Pancreas (tissue), 10 donors: ENCODE measurements around the gene ARL16. TPM values are rescaled to one million over a fixed set of nuclear protein-coding genes. Genes with fewer than 3 reads are reported as not detected.
"Not testable (repeated sequence)": the region's sequence is repeated elsewhere in the genome, so short reads cannot be mapped to it uniquely, and the experiment has no call there.

Experiments
- ATAC-seq, 4 donors: fragments of 200-7000 bp; cut with Tn5 transposase; one replicate each; pipeline versions ENCODE4 v1.8.0 to v1.9.1; 2020; ENCODE audit warnings: mild to moderate bottlenecking in 4 of 4, moderate library complexity in 4 of 4
- DNase-seq, 6 donors: peaks; one replicate each; pipeline ENCODE4 v3.0.0-alpha.2; 2020
- FAIRE-seq: peaks from 2 replicates; lab custom pipeline; 2012; peaks lifted over from hg19 to GRCh38; lab: Jason Lieb, UNC
- H3K27ac ChIP-seq, 4 donors: fragments of 200-600 bp; sonication (generic); 1 replicate in 3 of 4; 2 replicates in 1 of 4; pipeline versions ENCODE4 v1.5.0 to v1.8.0; 2020
- H3K27me3 ChIP-seq, 4 donors: fragments of 200-600 bp; one replicate each; pipeline ENCODE4 v1.8.0; 2021
- H3K36me3 ChIP-seq, 3 donors: fragments of 200-600 bp; sonication (generic) in 1 of 3; one replicate each; pipeline versions ENCODE4 v1.5.0 to v1.8.0; 2020 to 2021
- H3K4me1 ChIP-seq, 3 donors: fragments of 200-600 bp; one replicate each; pipeline ENCODE4 v1.8.0; 2021
- H3K4me3 ChIP-seq, 4 donors: fragments of 200-600 bp; sonication (generic) in 2 of 4; one replicate each; pipeline versions ENCODE4 v1.5.0 to v1.8.0; 2020 to 2021
- H3K9me3 ChIP-seq, 4 donors: fragments of 200-600 bp; one replicate each; pipeline ENCODE4 v1.8.0; 2021
- WGBS, 2 donors: extraction: QIAGEN DNeasy Blood & Tissue Kit; methylation state at CpG; one replicate each; pipeline ENCODE4 v1.1.7; 2013; 5-methylcytosine and 5-hydroxymethylcytosine counted together
- intact Hi-C, 3 donors: fragments of 100-400 bp; cut with DNase I; formaldehyde crosslinking; loops; one replicate each; pipeline versions ENCODE4 v1.11.1 to v1.14.2; 2022
- polyA plus RNA-seq, 2 donors: library from polyadenylated mRNA; stranded (reverse); fragments of 200-250 nt; gene quantifications; one replicate each; pipeline ENCODE4 v1.2.3, GENCODE V29; 2013
- total RNA-seq, 6 donors: library from RNA; stranded (reverse); fragmentation: NEBNext Ultra II Directional in 4 of 6; extraction: Animal tissue kit (Norgen Biotek cat#: 25700) in 4 of 6; gene quantifications; one replicate each; pipeline versions ENCODE4 v1.2.1 to v1.2.4, GENCODE V29; 2021 to 2023
- TF ChIP-seq, protein P1 (sequence below), 4 donors: fragments of 200-600 bp; sonication (generic) in 3 of 4; IDR thresholded peaks; one replicate each; pipeline versions ENCODE4 v1.5.0 to v1.8.0; 2021; ENCODE audit warnings: antibody characterized with exemption in 4 of 4
- donor health status: healthy with polysubstance abuse.
- donor health status: DM: no; HTN: no; CAD: no; lungs with moderate emphysema.
- donor health status: DM: no; HTN: no; CAD: no.
- donor health status: control.
- donor health status: control.
- donor health status: Bipolar disorder and iron deficiency.
- donor health status: DM: yes; HTN: yes; CAD: no.
- donor health status: DM: no; HTN: no; CAD: no.
- donor health status: DM: no; HTN: no; CAD: no.
- donor health status: DM: yes; HTN: yes; CAD: no.

ARL16 gene
- total and polyA plus RNA-seq, 8 donors: 10.5 to 119 (median 13.7) TPM

DNA sequence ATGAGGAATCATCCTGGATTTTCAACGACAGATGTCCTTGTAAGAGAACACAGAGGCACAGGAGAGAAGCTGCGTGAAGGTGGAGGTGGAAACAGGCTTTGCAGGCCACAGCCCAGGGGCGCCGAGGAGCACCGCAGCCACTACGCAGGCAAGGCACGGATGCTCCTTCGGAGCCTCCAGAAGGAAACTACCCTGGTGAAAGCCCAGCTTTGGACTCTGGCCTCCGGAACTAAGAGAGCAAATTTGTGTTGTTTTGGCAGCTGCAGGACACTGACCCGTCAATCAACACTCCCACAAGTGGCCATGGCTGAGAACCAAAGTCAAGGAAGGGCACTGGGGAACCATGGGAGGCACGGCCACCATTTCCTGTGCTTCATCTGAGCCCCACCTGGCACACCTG, 3.4 kb downstream of the ARL16 start:
- TF ChIP-seq, protein P1, sequence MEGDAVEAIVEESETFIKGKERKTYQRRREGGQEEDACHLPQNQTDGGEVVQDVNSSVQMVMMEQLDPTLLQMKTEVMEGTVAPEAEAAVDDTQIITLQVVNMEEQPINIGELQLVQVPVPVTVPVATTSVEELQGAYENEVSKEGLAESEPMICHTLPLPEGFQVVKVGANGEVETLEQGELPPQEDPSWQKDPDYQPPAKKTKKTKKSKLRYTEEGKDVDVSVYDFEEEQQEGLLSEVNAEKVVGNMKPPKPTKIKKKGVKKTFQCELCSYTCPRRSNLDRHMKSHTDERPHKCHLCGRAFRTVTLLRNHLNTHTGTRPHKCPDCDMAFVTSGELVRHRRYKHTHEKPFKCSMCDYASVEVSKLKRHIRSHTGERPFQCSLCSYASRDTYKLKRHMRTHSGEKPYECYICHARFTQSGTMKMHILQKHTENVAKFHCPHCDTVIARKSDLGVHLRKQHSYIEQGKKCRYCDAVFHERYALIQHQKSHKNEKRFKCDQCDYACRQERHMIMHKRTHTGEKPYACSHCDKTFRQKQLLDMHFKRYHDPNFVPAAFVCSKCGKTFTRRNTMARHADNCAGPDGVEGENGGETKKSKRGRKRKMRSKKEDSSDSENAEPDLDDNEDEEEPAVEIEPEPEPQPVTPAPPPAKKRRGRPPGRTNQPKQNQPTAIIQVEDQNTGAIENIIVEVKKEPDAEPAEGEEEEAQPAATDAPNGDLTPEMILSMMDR (IDR thresholded peaks at IDR 0.05): no peak
- Histone ChIP-seq H3K4me3 (no peak overlapping the region), H3K4me1 (peaks cover 6 to 15% (median 10%) of the 10 kb centered on the region in 3 donors), H3K9me3 (no peaks in the 10 kb centered on the region), H3K27me3 (no peaks in the 10 kb centered on the region), H3K27ac (no peak overlapping the region), H3K36me3 (no peaks in the 10 kb centered on the region)
- DNase-seq (no peak), FAIRE-seq (no peak), ATAC-seq (no peak)
- 82 to 89% methylated on average over 11 of the region's 11 CpGs for WGBS, 2 donors
- intact Hi-C loops: no loop called here

DNA sequence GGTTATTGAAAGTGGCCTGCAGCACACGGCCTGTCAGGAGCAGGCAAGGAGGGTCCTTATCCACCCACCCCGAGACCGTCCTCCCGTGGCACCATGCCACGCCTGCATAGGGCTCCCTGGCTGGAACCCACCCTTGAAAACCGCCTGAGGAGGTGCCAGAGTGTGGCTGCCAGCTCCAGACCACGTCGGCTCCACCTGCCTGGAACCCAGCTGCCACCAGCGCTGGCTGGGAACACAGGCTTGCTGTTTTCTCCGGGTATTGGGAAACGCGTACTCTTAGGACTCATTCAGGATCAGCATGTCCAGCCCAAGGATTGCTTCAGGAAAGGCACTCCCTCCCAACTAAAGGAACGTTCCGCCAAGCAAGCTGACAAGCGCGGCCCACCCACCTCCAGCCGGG, 6.7 kb downstream of the ARL16 start:
- Histone ChIP-seq H3K9me3 (no peaks in the 10 kb centered on the region), H3K27ac (no peak overlapping the region), H3K36me3 (peaks cover 0 to 12% (median 7%) of the 10 kb centered on the region in 3 donors), H3K4me1 (no peaks in the 10 kb centered on the region), H3K27me3 (no peaks in the 10 kb centered on the region), H3K4me3 (no peak overlapping the region)
- ATAC-seq: peak in 2 of 4 donors; percentile 5 to 20
- FAIRE-seq: no peak
- TF ChIP-seq, protein P1 (IDR thresholded peaks at IDR 0.05): no peak
- peak in 1 of 6 donors; percentile 73 for DNase-seq
- intact Hi-C loops: no loop called here
- 82 to 84% methylated on average over 17 of the region's 17 CpGs for WGBS, 2 donors

DNA sequence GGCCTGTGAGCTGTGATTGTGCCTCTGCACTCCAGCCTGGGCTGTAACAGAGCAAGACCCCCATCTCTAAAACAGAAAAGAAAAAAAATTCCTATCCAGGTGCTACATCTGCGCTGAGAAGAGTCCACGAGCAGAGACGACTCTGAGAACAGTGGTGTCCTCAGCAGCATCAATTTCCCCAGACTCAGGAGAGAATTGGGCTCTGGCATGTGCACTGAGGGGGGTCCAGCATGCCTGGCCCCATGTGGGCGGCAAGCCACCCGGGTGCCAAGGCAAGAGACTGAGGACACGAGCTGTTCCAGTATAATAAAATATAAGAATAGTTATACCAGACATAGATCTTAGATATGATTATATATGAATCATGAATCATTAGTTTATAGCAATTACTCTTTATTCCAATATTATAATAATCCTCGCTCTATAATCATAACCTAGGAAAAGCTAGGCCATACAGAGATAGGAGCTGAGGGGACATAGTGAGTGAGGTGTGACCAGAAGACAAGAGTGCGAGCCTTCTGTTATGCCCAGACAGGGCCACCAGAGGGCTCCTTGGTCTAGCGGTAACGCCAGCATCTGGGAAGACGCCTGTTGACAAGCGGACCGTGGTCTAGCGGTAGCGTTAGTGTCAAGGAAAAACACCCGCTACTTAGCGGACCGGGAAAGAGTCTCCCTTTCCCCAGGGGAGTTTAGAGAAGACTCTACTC, 7.9 kb downstream of the ARL16 start:
- intact Hi-C loops, H3K9me3 ChIP-seq, H3K27ac ChIP-seq, H3K4me3 ChIP-seq, FAIRE-seq, H3K27me3 ChIP-seq, H3K4me1 ChIP-seq: not testable (repeated sequence)
- ATAC-seq (peak in 1 of 4 donors; percentile 45), DNase-seq (peak in 1 of 6 donors; percentile 53)
- WGBS, 2 donors: 32 to 42% methylated on average over 18 of the region's 18 CpGs
- H3K36me3 ChIP-seq: peaks cover 0 to 16% (median 12%) of the 10 kb centered on the region in 3 donors
- TF ChIP-seq, protein P1 (IDR thresholded peaks at IDR 0.05): peak; percentile 40 to 49 (median 46)

DNA sequence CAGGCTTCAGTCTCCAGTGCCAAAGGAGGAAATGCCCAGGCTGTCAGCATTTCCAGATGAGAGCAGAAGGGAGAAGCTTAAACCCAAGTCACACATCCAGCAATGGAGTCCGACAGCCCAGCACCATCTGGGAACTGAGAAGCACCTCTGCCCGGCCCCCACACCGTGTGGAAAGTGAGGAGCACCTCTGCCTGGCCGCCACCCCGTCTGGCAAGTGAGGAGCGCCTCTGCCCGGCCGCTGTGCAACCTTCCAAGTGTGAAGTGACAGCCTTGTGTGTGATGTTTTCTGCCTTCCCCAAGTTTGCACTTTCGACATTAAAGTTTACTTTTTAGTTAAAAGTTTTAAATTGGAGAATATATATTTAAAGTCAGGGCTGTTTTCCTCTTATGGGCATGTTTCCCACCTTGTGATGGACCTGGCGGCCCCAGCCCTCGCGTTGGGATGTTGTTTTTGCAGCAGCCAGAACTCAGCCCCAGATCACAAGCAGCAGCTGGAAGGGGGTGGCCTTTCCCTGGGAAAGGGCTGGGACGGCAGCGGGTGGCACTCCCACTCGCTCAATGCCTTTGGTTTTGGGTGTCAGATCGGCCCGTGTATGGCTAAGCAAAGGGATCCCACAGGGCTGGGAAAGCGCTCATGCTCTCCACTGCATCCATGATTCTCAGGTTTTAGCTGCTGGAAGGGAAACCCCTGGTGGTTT, 9.9 kb downstream of the ARL16 start:
- Histone ChIP-seq H3K4me3 (no peak overlapping the region), H3K9me3 (no peaks in the 10 kb centered on the region), H3K36me3 (peaks cover 0 to 16% (median 12%) of the 10 kb centered on the region in 3 donors), H3K4me1 (no peaks in the 10 kb centered on the region), H3K27ac (no peak overlapping the region), H3K27me3 (no peaks in the 10 kb centered on the region)
- WGBS, 2 donors: 81% methylated on average over 18 of the region's 18 CpGs
- intact Hi-C loops: no loop called here
- FAIRE-seq: no peak
- ATAC-seq: no peak
- TF ChIP-seq, protein P1 (IDR thresholded peaks at IDR 0.05): no peak
- no peak for DNase-seq
